Measurements from ENCODE around the gene INSYN2A. TPM values are rescaled to one million over a fixed set of nuclear protein-coding genes. Genes with fewer than 3 reads are reported as not detected.

Gene INSYN2A, protein sequence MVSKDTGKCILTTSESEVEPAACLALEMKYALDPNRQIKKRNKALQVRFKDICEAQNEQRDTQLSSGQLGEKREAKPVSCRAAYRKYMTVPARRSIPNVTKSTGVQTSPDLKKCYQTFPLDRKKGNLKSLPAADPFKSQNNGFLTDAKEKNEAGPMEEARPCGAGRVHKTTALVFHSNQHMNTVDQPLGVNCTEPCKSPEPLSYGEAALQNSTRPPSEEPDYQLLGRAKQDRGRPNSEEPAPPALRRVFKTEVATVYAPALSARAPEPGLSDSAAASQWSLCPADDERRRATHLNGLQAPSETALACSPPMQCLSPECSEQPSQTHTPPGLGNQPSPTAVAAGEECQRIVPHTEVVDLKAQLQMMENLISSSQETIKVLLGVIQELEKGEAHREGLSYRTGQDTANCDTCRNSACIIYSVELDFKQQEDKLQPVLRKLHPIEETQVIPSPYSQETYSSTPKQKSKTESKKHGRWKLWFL
- not detected in 2 replicates for total RNA-seq (2016; rRNA removed; fragmentation: Illumina TruSeq; extraction: Trizol)
- not detected in 2 replicates for total RNA-seq (2016; cell fraction: cytosol; rRNA removed; fragmentation: Illumina TruSeq; extraction: Trizol; ENCODE audit: low read depth)
- total RNA-seq (2016; cell fraction: insoluble cytoplasmic fraction; rRNA removed; fragmentation: Illumina TruSeq; extraction: Trizol): not detected in 2 replicates
- total RNA-seq (2016; cell fraction: membrane; rRNA removed; fragmentation: Illumina TruSeq; extraction: Trizol): not detected in 2 replicates
- total RNA-seq (2016; cell fraction: nucleus; rRNA removed; fragmentation: Illumina TruSeq; extraction: Trizol): not detected in 2 replicates
- polyA plus RNA-seq (2011; rRNA removed): not detected in 2 replicates
- not detected in 2 replicates for polyA plus RNA-seq (2011; cell fraction: cytosol; rRNA removed)
- polyA plus RNA-seq (2011; cell fraction: nucleus; rRNA removed): not detected in 2 replicates
- not detected in 2 replicates for polyA plus RNA-seq (2012)
- not detected in 2 replicates for polyA plus RNA-seq (2016; cell fraction: cytosol; fragmentation: Illumina TruSeq; extraction: Trizol; ENCODE audit: low read depth)
- not detected in 2 replicates for polyA plus RNA-seq (2016; cell fraction: insoluble cytoplasmic fraction; fragmentation: Illumina TruSeq; extraction: Trizol; ENCODE audit: low read depth)
- polyA plus RNA-seq (2016; cell fraction: membrane; fragmentation: Illumina TruSeq; extraction: Trizol; ENCODE audit: low read depth): not detected in 2 replicates
- polyA plus RNA-seq (2016; cell fraction: nucleus; fragmentation: Illumina TruSeq; extraction: Trizol; ENCODE audit: insufficient read depth, low read depth): not detected in 2 replicates
- polyA minus RNA-seq (2011; rRNA and poly(A)+ RNA removed; ENCODE audit: low replicate concordance): not detected in 2 replicates
- not detected in 2 replicates for polyA minus RNA-seq (2011; cell fraction: cytosol; rRNA and poly(A)+ RNA removed)
- polyA minus RNA-seq (2011; cell fraction: nucleus; rRNA and poly(A)+ RNA removed): not detected in 2 replicates
- not detected for Bru-seq, nascent RNA
- not detected for BruChase-seq, experiment 1, labeled RNA remaining after a 6-hour chase
- not detected for BruChase-seq, experiment 2, labeled RNA remaining after a 2-hour chase
- long read RNA-seq, experiment 1: 0 reads
- long read RNA-seq, experiment 2: 0 reads

- in situ Hi-C loops (cut with HindIII; ENCODE audit: extremely low pct_ligation_motif_present, low pct_unique_long_range_greater_than_20kb): no loop called here
- BruUV-seq (replicated peaks): no TSS peak
- ChIA-PET CTCF (ENCODE audit: low intra/inter-chr PET ratio, low total read pairs) (no interaction called here), POLR2A (no interaction called here)
- Histone ChIP-seq H3K4me3 (replicated peaks in 1 of 3; ENCODE audit: insufficient read depth in 1 of 3, low read depth in 2 of 3, low read length in 3 of 3) (no peak within 1 kb of the TSS), H4K20me1 (ENCODE audit: insufficient read depth, low read length) (no peaks in the 10 kb centered on the region; the same call in 1 of the 2 replicates), H3K4me1 (ENCODE audit: insufficient read depth, low read length) (peaks cover 6% of the 10 kb centered on the region; the same call in 1 of the 2 replicates), H3K4me2 (ENCODE audit: low read depth, low read length) (no peak within 1 kb of the TSS), H3K9me3 (ENCODE audit: low read length) (no peaks in the 10 kb centered on the region), H3K27ac (ENCODE audit: extremely low read length, insufficient read depth, low read length) (no peak within 1 kb of the TSS), H3K36me3 (replicated peaks in 1 of 2; ENCODE audit: control insufficient read depth in 1 of 2, insufficient read depth in 2 of 2, low read length in 2 of 2) (0 out of 5 replicates have a peak, but pooled peaks cover 0 to 2% of the 10 kb centered on the region in 2 experiments), H3K9ac (ENCODE audit: insufficient read depth, low read depth, low read length) (no peak within 1 kb of the TSS), H3K79me2 (ENCODE audit: insufficient read depth, low read length) (no peaks in the 10 kb centered on the region), H3K27me3 (ENCODE audit: control insufficient read depth in 1 of 2, insufficient read depth in 2 of 2, low read length in 2 of 2) (no peaks in the 10 kb centered on the region), H2AFZ (ENCODE audit: low read length) (no peak within 1 kb of the TSS)
- 98% methylated on average over 60 of the region's 81 CpGs for WGBS (ENCODE audit: low lambda C conversion rate)
- DNase-seq (ENCODE audit: low spot score) (no peak), ATAC-seq (no peak), FAIRE-seq (no peak)
- intact Hi-C loops (cut with micrococcal nuclease; ENCODE audit: unreplicated experiment): no loop called here
- TF ChIP-seq, protein P1, sequence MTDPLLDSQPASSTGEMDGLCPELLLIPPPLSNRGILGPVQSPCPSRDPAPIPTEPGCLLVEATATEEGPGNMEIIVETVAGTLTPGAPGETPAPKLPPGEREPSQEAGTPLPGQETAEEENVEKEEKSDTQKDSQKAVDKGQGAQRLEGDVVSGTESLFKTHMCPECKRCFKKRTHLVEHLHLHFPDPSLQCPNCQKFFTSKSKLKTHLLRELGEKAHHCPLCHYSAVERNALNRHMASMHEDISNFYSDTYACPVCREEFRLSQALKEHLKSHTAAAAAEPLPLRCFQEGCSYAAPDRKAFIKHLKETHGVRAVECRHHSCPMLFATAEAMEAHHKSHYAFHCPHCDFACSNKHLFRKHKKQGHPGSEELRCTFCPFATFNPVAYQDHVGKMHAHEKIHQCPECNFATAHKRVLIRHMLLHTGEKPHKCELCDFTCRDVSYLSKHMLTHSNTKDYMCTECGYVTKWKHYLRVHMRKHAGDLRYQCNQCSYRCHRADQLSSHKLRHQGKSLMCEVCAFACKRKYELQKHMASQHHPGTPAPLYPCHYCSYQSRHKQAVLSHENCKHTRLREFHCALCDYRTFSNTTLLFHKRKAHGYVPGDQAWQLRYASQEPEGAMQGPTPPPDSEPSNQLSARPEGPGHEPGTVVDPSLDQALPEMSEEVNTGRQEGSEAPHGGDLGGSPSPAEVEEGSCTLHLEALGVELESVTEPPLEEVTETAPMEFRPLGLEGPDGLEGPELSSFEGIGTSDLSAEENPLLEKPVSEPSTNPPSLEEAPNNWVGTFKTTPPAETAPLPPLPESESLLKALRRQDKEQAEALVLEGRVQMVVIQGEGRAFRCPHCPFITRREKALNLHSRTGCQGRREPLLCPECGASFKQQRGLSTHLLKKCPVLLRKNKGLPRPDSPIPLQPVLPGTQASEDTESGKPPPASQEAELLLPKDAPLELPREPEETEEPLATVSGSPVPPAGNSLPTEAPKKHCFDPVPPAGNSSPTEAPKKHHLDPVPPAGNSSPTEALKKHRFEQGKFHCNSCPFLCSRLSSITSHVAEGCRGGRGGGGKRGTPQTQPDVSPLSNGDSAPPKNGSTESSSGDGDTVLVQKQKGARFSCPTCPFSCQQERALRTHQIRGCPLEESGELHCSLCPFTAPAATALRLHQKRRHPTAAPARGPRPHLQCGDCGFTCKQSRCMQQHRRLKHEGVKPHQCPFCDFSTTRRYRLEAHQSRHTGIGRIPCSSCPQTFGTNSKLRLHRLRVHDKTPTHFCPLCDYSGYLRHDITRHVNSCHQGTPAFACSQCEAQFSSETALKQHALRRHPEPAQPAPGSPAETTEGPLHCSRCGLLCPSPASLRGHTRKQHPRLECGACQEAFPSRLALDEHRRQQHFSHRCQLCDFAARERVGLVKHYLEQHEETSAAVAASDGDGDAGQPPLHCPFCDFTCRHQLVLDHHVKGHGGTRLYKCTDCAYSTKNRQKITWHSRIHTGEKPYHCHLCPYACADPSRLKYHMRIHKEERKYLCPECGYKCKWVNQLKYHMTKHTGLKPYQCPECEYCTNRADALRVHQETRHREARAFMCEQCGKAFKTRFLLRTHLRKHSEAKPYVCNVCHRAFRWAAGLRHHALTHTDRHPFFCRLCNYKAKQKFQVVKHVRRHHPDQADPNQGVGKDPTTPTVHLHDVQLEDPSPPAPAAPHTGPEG (CRISPR knock-in tag; IDR thresholded peaks at IDR 0.05): no peak
- TF ChIP-seq ZNF766 (CRISPR knock-in tag; IDR thresholded peaks at IDR 0.05; ENCODE audit: borderline replicate concordance) (no peak), SKI (IDR thresholded peaks at IDR 0.05; ENCODE audit: partially characterized antibody) (no peak), AKAP8 (CRISPR knock-in tag; IDR thresholded peaks at IDR 0.05) (no peak), ARNT (IDR thresholded peaks at IDR 0.05) (no peak), ZNF383 (CRISPR knock-in tag; IDR thresholded peaks at IDR 0.05; ENCODE audit: borderline replicate concordance) (no peak), THAP11 (CRISPR knock-in tag; IDR thresholded peaks at IDR 0.05) (no peak)
- TF ChIP-seq, protein P2, sequence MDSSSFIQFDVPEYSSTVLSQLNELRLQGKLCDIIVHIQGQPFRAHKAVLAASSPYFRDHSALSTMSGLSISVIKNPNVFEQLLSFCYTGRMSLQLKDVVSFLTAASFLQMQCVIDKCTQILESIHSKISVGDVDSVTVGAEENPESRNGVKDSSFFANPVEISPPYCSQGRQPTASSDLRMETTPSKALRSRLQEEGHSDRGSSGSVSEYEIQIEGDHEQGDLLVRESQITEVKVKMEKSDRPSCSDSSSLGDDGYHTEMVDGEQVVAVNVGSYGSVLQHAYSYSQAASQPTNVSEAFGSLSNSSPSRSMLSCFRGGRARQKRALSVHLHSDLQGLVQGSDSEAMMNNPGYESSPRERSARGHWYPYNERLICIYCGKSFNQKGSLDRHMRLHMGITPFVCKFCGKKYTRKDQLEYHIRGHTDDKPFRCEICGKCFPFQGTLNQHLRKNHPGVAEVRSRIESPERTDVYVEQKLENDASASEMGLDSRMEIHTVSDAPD (CRISPR knock-in tag; IDR thresholded peaks at IDR 0.05): no peak
These were observed at the start of gene INSYN2A for GRCh38 chr10:127196282-127197153. Gene INSYN2A, minus strand, starts transcription at chr10:127196591. Its CDS starts 20,196 bp downstream, at chr10:127176395.

All from HepG2 (cell line).